GM21576 (cell line): ENCODE data around the gene DUS1L.

Experiments
- ATAC-seq: cut with Tn5 transposase; IDR thresholded peaks from one replicate; pipeline ENCODE4 v1.9.1; 2021; ENCODE audit warnings: mild to moderate bottlenecking, moderate library complexity; ENCODE audit not compliant: unreplicated experiment

DUS1L gene

GRCh38 chr17:82029990-82030469, 35.6 kb downstream of the DUS1L start:
- ATAC-seq: no peak

GRCh38 chr17:82029391-82029790, 36.2 kb downstream of the DUS1L start:
- no peak for ATAC-seq

GRCh38 chr17:82028966-82029365, 36.6 kb downstream of the DUS1L start:
- ATAC-seq: no peak

- no peak for ATAC-seq
Observed at GRCh38 chr17:82028246-82028645, 37.4 kb downstream of the DUS1L start.

- ATAC-seq: no peak
Observed at GRCh38 chr17:82025401-82026107, 40.0 kb downstream of the DUS1L start.

- ATAC-seq: no peak
Observed at GRCh38 chr17:82024859-82025258, 40.7 kb downstream of the DUS1L start.

- peak; percentile 4 for ATAC-seq
Observed at GRCh38 chr17:82023447-82024241, 42.0 kb downstream of the DUS1L start.

GRCh38 chr17:82022981-82023446, 42.6 kb downstream of the DUS1L start, which contains the start of gene LRRC45:
Gene LRRC45 (plus strand): TSS chr17:82023305. CDS start chr17:82023644, 339 bp downstream.
- ATAC-seq: peak; percentile 85

- ATAC-seq: no peak
Observed at GRCh38 chr17:82022310-82022980, 43.2 kb downstream of the DUS1L start, which contains the start of gene CENPX. Gene CENPX (minus strand): TSS chr17:82022878. CDS start chr17:82022861, 17 bp downstream.

GRCh38 chr17:82021900-82022309, 43.7 kb downstream of the DUS1L start:
- ATAC-seq: no peak

- ATAC-seq: no peak
Observed at GRCh38 chr17:82021107-82021899, 44.3 kb downstream of the DUS1L start.

GRCh38 chr17:82020572-82021106, 45.0 kb downstream of the DUS1L start:
- no peak for ATAC-seq

- ATAC-seq: no peak
Observed at GRCh38 chr17:82019690-82020571, 45.7 kb downstream of the DUS1L start.

- ATAC-seq: no peak
Observed at GRCh38 chr17:82018989-82019689, 46.5 kb downstream of the DUS1L start.

- ATAC-seq: no peak
Observed at GRCh38 chr17:82018152-82018988, 47.2 kb downstream of the DUS1L start.

GRCh38 chr17:82017612-82018151, 47.9 kb downstream of the DUS1L start:
- no peak for ATAC-seq

GRCh38 chr17:82016875-82017459, 48.6 kb downstream of the DUS1L start:
- no peak for ATAC-seq
